ENCODE data around the gene CCND1.
A peak's percentile ranks its signal among the peaks of the same experiment; 100 is the strongest.

CCND1 gene
- 98.8 to 632 (median 290) reads per million in 17 experiments for total RNA-seq

GRCh38 chr11:69640995-69641581, at the start of gene CCND1:
TSS of gene CCND1 (plus strand) at chr11:69641156. CDS start at chr11:69641314, 158 bp downstream.
- DNase-seq = peak; percentile 81 to 90 (median 88)

DNA sequence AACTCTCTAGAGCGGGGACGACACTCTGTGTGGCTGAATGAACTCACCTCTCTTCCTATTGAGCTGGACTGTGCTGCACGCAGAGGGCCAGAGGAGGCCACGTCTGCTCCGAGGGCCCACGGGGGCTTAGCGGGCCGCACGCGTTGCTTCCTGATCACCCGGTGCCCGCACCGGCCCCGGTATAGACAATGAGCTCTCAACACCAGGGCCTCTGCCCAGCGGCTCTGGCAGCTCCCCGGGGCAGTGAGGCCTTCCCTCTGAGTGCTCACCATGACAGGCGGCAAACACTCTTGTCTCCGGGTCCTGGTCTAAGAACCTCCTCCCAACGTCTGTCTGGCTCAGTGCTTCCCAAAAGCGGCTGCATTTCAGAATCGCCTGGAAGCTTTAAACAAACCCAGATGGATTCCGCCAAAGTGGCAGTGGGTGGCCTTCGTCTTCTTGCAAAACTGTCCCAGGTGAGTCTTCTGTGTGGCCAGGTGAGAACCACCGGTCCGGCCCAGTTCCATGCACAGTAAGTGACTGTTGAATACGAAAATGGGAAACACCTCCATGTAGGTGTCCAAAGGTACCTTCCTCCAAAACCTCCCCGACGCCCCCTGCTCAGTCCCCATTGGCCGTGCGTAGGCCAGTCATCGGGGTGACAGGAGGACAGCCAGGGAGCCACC, 47.8 kb upstream of the CCND1 start:
- no peak for DNase-seq

DNA sequence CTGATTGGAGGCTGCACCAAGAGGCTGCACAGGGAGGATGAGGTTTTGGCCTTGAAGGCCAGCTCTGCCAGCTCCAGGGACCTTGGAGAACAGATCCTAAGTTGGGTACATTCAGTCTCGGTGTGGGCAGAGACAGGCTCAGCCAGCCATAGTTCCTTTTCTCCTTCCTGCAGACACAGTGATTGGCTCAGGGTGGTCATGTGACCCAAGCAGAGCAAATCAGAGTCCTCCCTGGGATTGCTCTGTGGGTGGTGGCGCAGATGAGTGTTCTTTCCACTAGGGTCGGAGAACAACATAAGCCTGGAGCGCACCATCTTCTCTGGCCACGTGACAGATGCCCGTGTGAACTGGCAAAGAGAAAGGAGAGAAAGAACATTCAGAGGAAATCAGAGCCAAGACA, 47.1 kb upstream of the CCND1 start:
- peak in 1 of 4 experiments; percentile 8 for DNase-seq

GRCh38 chr11:69594481-69594880, 46.5 kb upstream of the CCND1 start:
- DNase-seq = peak; percentile 26 to 62 (median 57)

GRCh38 chr11:69595805-69596665, 44.9 kb upstream of the CCND1 start:
- DNase-seq = no peak

DNA sequence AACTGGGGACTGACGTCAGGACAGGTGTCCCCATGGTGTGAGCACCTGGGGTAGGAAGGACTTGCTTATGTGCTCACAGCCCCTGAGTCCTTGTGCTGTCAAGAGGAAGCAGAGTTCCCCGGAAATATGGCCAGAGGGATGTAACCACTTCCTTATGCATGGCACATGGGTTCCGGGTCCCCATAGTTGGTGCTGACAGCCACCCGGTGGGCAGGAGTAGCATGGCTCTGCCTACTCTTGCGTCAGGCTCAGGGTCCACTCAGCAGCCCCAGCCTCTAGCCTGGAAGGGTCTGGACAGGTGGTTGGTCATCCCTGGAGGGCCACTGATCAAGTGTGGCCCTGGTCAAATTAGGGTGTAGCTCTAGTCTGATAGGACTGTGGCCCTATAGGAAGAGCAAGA, 42.8 kb upstream of the CCND1 start:
- peak; percentile 38 to 66 (median 58) for DNase-seq

GRCh38 chr11:69599502-69599901, 41.5 kb upstream of the CCND1 start:
- no peak for DNase-seq

DNA sequence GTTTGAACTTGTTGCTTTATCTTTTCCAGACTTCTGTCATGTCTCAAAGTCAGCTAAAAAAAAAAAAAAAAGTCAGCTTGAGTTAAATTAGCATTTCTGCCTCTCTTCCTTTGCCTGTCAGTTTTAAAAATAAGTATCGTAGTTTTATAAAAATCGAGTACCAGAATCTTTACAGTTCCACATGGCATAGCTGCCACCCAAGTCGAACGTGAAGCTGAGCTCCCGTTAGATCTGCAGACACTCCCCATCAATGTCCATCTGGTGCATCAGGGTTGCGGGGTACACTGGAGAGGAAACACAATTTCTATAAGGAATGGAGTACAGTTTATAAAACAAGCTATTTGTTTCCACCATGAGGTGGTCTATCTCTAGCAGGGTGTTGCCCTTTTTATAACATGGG, 41.0 kb upstream of the CCND1 start:
- DNase-seq = no peak

DNA sequence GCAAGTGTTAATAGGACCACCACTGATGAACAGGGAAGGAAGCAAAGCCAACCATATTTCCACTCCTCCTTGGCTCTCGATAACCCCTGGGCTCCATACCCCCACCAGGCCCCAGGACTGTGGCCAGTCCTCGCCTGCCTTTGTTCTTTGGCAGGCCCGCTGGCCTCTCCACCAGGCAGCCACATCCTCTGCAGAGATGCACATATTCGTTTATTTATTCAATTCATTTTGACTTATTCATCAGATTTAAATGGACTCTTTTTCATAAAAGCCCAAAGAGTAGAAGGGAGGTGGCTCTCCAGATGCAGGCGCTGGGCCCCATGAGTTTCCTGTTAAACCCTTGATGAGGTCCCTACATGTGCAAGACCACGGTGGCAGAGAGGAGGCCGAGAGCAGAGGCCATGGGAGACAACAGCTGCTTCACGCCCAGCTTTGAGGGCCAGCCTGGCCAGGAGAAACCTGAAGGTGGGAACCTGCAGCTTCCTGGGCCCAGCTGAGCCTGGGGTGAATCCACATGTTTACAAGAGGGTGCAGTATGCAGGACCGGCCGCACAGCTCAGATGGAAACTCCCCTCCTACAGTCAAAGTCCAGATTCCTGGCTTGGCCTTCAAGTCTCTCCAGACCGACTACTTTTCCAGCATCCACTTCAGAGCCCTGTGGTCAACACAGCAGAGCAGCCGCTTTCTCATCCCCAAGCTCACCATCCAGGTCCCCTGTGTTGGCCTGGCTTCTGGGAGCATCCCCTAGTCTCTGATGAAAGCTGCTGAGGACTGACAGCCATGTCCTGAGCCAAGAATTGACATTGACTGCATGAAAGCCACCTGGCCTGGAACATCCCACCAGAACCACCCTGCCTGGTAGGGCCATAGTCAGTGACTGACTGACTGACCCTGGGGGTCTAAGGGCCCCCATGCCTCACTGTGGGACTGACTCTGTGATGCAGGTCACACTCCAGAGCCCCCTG, 39.7 kb upstream of the CCND1 start:
- no peak for DNase-seq

- DNase-seq = no peak
Observed at GRCh38 chr11:69603111-69603836, 37.7 kb upstream of the CCND1 start.

DNA sequence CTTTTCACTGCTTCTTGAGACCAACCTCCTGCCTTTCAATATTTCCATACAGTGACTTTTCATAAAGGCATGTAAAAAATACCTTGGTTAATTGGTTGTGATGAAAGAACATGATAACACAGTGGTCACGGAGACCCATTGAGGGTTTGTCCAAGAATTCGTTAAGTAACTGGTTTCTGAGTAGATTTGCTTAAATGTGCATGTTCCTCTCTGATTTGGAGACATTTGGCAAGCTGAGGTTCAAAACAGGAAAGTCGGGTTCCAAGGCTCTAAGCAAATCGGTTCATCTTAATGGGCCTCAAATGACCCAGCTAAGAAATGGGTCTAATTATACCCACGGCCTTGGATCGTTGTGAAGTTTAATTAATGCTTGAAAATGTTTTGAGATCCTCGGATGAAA, 36.9 kb upstream of the CCND1 start:
- no peak for DNase-seq

DNA sequence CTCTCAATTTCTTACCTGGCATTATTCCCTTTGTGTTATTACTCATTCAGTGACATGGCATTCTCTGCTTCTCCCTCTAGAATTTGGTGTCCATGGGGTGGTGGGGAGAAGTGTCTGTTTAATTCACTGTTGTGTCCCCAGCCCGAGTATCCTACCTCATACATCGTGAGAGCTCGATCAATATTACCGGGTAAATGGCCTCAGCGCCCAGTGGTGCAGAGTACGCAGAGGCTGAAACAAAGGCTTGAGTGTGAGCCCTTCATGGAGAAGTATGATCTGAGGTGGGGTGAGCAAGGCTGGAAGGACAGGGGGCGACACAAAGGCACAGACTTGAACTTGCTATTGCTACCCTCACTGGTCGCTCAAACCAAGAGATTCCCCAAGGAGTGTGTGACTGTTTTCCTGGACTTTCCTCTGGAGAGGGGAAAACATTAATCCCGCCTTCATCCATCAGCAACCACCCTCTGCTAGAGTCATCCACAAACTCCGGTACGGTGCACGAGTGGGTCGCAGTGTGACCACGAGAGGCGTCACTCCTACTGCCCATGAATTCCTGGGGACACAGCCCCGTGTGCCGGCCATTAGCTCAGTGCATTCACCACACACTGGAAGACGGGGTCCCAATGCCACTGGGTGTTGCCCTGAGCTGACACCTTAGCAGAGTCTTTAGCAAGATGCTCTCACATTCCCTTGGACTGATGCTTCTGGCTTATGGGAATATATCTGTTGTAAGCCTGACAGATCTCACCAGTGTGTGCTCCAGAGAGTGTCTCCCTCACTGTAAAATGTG, 35.0 kb upstream of the CCND1 start:
- no peak for DNase-seq

GRCh38 chr11:69609351-69609750, 31.6 kb upstream of the CCND1 start:
- DNase-seq = no peak

- no peak for DNase-seq
Observed at GRCh38 chr11:69611548-69612526, 29.1 kb upstream of the CCND1 start.

DNA sequence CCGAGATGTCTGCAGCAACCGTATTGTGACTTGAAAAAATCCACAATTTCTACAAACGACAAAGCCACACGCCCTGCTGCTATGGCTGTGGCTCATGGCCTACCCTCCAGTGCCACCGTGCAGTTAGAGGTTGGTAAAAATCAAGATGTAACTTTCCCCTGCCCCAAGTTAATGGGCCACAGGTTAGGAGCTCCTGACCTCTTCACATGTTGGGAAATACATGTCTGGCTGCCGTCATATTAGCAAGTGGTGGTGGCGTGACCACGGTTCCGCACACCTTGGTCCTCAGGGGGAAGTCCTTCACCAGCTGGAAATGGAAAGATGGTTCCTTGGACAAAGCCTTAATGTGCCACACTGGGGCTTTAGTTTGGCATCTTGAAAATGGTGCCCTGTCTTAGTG, 27.4 kb upstream of the CCND1 start:
- DNase-seq = no peak

DNA sequence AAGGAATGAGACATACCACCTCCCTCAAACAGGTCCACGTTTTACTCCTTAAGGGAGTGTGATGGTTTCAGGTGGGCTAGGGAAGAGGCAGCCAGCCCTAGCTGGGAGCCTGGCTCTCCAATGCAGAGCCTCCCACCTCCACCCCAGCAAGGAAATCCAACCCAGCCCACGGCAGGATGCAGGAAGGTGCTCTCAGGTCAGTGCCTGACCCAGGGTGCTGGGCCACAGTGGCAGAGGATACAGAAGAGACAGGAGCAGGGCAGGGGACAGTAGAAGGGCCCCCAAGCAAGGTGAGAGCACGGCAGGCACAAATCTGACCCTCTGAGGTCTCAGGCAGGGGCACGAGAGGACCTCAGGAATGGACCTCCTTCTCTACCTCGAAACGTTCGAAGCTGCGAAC, 26.9 kb upstream of the CCND1 start:
- no peak for DNase-seq

GRCh38 chr11:69615545-69616278, 25.2 kb upstream of the CCND1 start:
- no peak for DNase-seq

DNA sequence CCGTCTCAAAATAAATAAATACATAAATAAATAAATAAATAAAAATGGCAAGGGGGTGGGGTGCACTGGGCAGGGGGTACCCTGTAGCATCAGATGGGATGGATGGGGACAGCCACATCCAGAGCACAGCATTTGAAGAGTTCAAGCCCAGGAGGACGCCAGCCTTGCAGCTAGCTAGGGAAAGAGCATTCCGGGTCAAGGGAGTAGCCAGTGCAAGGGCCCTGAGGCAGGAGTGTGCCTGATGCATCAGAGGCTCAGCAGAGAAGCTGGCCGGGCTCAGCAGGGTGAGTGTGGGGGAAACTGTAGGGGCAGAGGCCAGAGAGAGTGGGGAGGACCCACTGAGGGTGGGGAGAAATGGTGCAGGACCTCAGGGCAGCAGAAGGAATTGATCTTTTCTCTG, 23.7 kb upstream of the CCND1 start:
- no peak for DNase-seq

DNA sequence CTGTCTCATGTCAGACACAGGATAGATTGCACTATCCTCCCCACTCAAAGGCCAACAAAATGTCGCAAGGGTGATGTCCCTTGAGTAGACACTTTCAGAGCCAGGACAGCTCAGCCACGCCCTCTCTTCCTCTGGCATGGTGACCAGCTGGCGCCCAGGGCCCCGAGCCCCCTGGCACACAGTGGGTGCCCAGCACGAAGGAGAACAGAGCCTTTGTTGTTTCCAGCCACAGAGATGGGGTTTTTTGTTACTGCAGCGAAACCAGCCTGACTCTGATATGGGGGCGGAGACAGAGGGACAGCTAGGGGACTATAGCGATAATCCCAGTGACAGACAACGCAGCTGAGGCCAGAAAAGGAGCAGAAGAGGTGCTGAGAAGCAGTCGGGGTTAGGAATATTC, 23.3 kb upstream of the CCND1 start:
- no peak for DNase-seq

Data from suppressor macrophage (primary cell).